ENCODE results near the gene CHKA. TPM values are rescaled to one million over a fixed set of nuclear protein-coding genes. Genes with fewer than 3 reads are reported as not detected.

The CHKA gene
- total and polyA plus RNA-seq, 9 of the 15 experiments (the other 6 are each of a cell fraction or from before 2014, with no cell fraction given): 3.6 to 37.0 (median 30.2) TPM

DNA sequence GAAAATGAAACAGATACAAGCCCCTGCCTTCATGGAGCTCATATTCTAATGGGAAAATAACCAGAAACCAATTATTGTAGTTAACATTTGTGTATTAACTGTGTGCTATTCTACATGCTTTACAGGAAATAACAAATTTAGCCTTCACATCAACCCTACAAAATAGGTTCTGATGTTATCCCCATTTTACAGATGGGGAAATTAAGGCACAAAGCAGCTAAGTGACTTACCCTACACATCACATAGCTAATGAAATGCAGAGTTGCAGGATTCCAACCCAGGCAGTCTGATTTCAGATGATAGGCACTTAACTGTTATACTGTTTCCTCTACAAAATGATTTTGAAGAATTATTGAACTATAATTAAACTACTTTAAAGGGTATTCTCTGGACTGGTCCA lies 48.3 kb upstream of the CHKA start:
- Histone ChIP-seq H3K4me2 (ENCODE audit: insufficient read depth, low read length) (no peak overlapping the region), H2AFZ (ENCODE audit: low read depth, low read length) (no peak overlapping the region), H3K9me1 (ENCODE audit: control insufficient read depth, insufficient read depth, low read length) (no peaks in the 10 kb centered on the region), H3K4me3 (no peak overlapping the region), H3K4me1 (replicated peaks in 1 of 2; ENCODE audit: control insufficient read depth in 2 of 2, insufficient read depth in 2 of 2, low read length in 2 of 2) (no peaks in the 10 kb centered on the region), H3K9ac (ENCODE audit: insufficient read depth in 1 of 2, low read depth in 2 of 2, low read length in 2 of 2) (no peak overlapping the region), H3K36me3 (ENCODE audit: control insufficient read depth, insufficient read depth, low read length) (peaks cover 62% of the 10 kb centered on the region), H3K9me3 (replicated peaks; ENCODE audit: control insufficient read depth, insufficient read depth, low read depth, low read length) (no peaks in the 10 kb centered on the region), H3K27me3 (ENCODE audit: control insufficient read depth in 2 of 2, insufficient read depth in 2 of 2, low read length in 2 of 2) (no peaks in the 10 kb centered on the region), H3K27ac (ENCODE audit: extremely low read depth, low read depth, low read length) (no peak overlapping the region), H4K20me1 (replicated peaks; ENCODE audit: control insufficient read depth, insufficient read depth, low read length) (no peaks in the 10 kb centered on the region), H3K79me2 (ENCODE audit: control insufficient read depth, insufficient read depth, low read length) (no peaks in the 10 kb centered on the region)
- ChIA-PET POLR2A (interaction anchor here (0.8 to 1.3 kb wide), 2 partner anchors 13 to 15 kb away, joined by 3 read pairs; no protein-coding TSS in a partner anchor), CTCF (ENCODE audit: low intra/inter-chr PET ratio) (no interaction called here)
- in situ Hi-C loops (cut with MboI): no loop called here
- TF ChIP-seq, protein P1, sequence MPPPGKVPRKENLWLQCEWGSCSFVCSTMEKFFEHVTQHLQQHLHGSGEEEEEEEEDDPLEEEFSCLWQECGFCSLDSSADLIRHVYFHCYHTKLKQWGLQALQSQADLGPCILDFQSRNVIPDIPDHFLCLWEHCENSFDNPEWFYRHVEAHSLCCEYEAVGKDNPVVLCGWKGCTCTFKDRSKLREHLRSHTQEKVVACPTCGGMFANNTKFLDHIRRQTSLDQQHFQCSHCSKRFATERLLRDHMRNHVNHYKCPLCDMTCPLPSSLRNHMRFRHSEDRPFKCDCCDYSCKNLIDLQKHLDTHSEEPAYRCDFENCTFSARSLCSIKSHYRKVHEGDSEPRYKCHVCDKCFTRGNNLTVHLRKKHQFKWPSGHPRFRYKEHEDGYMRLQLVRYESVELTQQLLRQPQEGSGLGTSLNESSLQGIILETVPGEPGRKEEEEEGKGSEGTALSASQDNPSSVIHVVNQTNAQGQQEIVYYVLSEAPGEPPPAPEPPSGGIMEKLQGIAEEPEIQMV (tag; conservative IDR thresholded peaks at IDR 0.05; ENCODE audit: low read depth): no peak
- TF ChIP-seq HSF4 (CRISPR knock-in tag; IDR thresholded peaks at IDR 0.05; ENCODE audit: borderline replicate concordance): no peak
- TF ChIP-seq KDM1A (IDR thresholded peaks at IDR 0.05): 0 out of 4 replicates have a peak, but pooled peaks of 1 of the 2 experiments have one; percentile 23
- TF ChIP-seq RBM25 (IDR thresholded peaks at IDR 0.05; ENCODE audit: low read depth, low read length, severe bottlenecking): peak; percentile 80
- DNase-seq (ENCODE audit: extremely low read depth in 1 of 4, low spot score in 3 of 4) (no peak), ATAC-seq (no peak), FAIRE-seq (no peak)
- intact Hi-C loops (cut with micrococcal nuclease): no loop called here
- BruUV-seq (replicated peaks): no TSS peak

DNA sequence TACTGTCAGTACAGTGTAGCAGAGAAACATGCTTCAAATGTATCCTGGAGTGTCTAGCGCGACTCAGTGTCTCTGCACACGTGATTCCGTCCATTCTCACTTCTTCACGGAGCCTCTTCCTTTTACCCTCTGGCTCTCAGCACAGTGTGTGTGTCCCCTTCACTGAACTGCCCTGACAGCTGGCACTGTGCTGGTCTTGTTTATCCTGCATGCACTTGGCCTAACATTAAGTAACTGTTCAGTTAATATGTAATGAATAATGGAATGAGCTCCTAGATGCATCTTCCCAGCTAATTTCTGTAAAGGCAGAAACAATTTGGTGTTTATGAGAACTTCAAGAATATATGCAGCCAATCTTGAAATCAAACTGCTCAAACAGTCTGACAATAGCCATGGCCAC lies 47.5 kb upstream of the CHKA start:
- intact Hi-C loops (cut with micrococcal nuclease) (no loop called here), in situ Hi-C loops (cut with MboI) (no loop called here)
- H3K4me1 ChIP-seq (replicated peaks in 1 of 2; ENCODE audit: control insufficient read depth in 2 of 2, insufficient read depth in 2 of 2, low read length in 2 of 2): no peaks in the 10 kb centered on the region
- H3K36me3 ChIP-seq (ENCODE audit: control insufficient read depth, insufficient read depth, low read length): peaks cover 57% of the 10 kb centered on the region
- no peak overlapping the region for H3K27ac ChIP-seq (ENCODE audit: extremely low read depth, low read depth, low read length)
- BruUV-seq (replicated peaks): no TSS peak
- no peak overlapping the region for H3K4me2 ChIP-seq (ENCODE audit: insufficient read depth, low read length)
- FAIRE-seq: no peak
- no peaks in the 10 kb centered on the region for H3K79me2 ChIP-seq (ENCODE audit: control insufficient read depth, insufficient read depth, low read length)
- WGBS (ENCODE audit: insufficient coverage, low coverage, missing lambda C conversion rate): 93% methylated on average over 5 of the region's 5 CpGs
- H3K27me3 ChIP-seq (ENCODE audit: control insufficient read depth in 2 of 2, insufficient read depth in 2 of 2, low read length in 2 of 2): no peaks in the 10 kb centered on the region
- POLR2A ChIA-PET: interaction anchor here (0.8 to 1.3 kb wide), 2 partner anchors 13 to 14 kb away, joined by 3 read pairs; no protein-coding TSS in a partner anchor
- H3K9me3 ChIP-seq (replicated peaks; ENCODE audit: control insufficient read depth, insufficient read depth, low read depth, low read length): no peaks in the 10 kb centered on the region
- CTCF ChIA-PET (ENCODE audit: low intra/inter-chr PET ratio): no interaction called here
- ATAC-seq: no peak
- no peaks in the 10 kb centered on the region for H4K20me1 ChIP-seq (replicated peaks; ENCODE audit: control insufficient read depth, insufficient read depth, low read length)
- H3K9ac ChIP-seq (ENCODE audit: insufficient read depth in 1 of 2, low read depth in 2 of 2, low read length in 2 of 2): no peak overlapping the region
- no peak for DNase-seq (ENCODE audit: extremely low read depth in 1 of 4, low spot score in 3 of 4)
- no peaks in the 10 kb centered on the region for H3K9me1 ChIP-seq (ENCODE audit: control insufficient read depth, insufficient read depth, low read length)
- no peak overlapping the region for H2AFZ ChIP-seq (ENCODE audit: low read depth, low read length)
- H3K4me3 ChIP-seq: no peak overlapping the region
- TF ChIP-seq, protein P2, sequence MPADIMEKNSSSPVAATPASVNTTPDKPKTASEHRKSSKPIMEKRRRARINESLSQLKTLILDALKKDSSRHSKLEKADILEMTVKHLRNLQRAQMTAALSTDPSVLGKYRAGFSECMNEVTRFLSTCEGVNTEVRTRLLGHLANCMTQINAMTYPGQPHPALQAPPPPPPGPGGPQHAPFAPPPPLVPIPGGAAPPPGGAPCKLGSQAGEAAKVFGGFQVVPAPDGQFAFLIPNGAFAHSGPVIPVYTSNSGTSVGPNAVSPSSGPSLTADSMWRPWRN (IDR thresholded peaks at IDR 0.05; ENCODE audit: low read depth): no peak
- TF ChIP-seq ZNF232 (CRISPR knock-in tag; IDR thresholded peaks at IDR 0.05) (no peak), ZC3H8 (IDR thresholded peaks at IDR 0.05) (no peak), NBN (IDR thresholded peaks at IDR 0.05; ENCODE audit: low read depth) (no peak), NCOA2 (IDR thresholded peaks at IDR 0.05; ENCODE audit: partially characterized antibody in 2 of 2) (no peak), NFIC (IDR thresholded peaks at IDR 0.05) (no peak), THRAP3 (IDR thresholded peaks at IDR 0.05; ENCODE audit: borderline replicate concordance) (no peak)
- TF ChIP-seq, protein P3, sequence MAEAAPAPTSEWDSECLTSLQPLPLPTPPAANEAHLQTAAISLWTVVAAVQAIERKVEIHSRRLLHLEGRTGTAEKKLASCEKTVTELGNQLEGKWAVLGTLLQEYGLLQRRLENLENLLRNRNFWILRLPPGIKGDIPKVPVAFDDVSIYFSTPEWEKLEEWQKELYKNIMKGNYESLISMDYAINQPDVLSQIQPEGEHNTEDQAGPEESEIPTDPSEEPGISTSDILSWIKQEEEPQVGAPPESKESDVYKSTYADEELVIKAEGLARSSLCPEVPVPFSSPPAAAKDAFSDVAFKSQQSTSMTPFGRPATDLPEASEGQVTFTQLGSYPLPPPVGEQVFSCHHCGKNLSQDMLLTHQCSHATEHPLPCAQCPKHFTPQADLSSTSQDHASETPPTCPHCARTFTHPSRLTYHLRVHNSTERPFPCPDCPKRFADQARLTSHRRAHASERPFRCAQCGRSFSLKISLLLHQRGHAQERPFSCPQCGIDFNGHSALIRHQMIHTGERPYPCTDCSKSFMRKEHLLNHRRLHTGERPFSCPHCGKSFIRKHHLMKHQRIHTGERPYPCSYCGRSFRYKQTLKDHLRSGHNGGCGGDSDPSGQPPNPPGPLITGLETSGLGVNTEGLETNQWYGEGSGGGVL (CRISPR knock-in tag; IDR thresholded peaks at IDR 0.05): no peak
